ENCODE measurements around the gene NONO.

DNA sequence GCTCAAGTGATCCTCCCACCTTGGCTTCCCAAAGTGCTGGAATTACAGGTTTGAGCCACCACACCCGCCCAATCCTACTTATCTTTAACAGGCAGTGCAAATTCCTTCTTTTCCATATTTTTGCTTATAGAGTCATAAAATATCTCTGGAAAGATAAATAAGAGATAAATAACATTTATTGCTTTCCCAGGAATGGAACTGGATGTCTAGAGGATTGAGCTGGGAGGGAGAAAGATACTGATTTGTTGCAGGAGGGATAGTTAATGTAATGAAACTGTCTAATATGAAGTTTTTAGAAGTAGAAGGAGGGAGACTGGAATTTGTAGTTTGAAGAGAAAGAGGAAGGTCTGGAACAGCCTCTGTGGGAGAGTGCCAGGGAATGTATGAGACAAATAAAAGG is 38.3 kb downstream of the NONO start:
- TF ChIP-seq EZH2 (IDR thresholded peaks at IDR 0.05; ENCODE audit: insufficient read depth, poor library complexity, severe bottlenecking) (no peak), EZH2phosphoT487 (IDR thresholded peaks at IDR 0.05; ENCODE audit: insufficient read depth, low read depth) (no peak)
